Hepatocyte (in vitro differentiated cells): ENCODE data around the gene MRNIP. TPM values are rescaled to one million over a fixed set of nuclear protein-coding genes. Genes with fewer than 3 reads are reported as not detected.

Experiments used
- DNase-seq: peaks from one replicate; pipeline ENCODE4 v3.0.0-alpha.2; 2016; ENCODE audit warnings: low spot score
- H2AFZ ChIP-seq: fragments of 200-600 bp; sonication (generic); 2 replicates; pipeline ENCODE4 v1.6.0; 2016; ENCODE audit warnings: antibody characterized with exemption, mild to moderate bottlenecking
- H3K27ac ChIP-seq: fragments of 200-600 bp; sonication (generic); 2 replicates; pipeline ENCODE4 v1.5.1; 2016; ENCODE audit warnings: mild to moderate bottlenecking
- H3K27me3 ChIP-seq: fragments of 200-600 bp; sonication (generic); 2 replicates; pipeline ENCODE4 v1.6.1; 2016
- H3K36me3 ChIP-seq: fragments of 200-600 bp; sonication (generic); replicated peaks from 2 replicates; pipeline ENCODE4 v1.5.1; 2016; ENCODE audit warnings: low read depth; ENCODE audit not compliant: insufficient read depth
- H3K4me1 ChIP-seq: fragments of 200-600 bp; sonication (generic); 2 replicates; pipeline ENCODE4 v1.5.1; 2016; ENCODE audit warnings: mild to moderate bottlenecking, moderate library complexity; ENCODE audit not compliant: insufficient read depth
- H3K4me2 ChIP-seq: fragments of 200-600 bp; sonication (generic); 2 replicates; pipeline ENCODE4 v1.6.0; 2016
- H3K4me3 ChIP-seq: fragments of 200-600 bp; sonication (generic); 2 replicates; pipeline ENCODE4 v1.5.1; 2016; ENCODE audit warnings: mild to moderate bottlenecking
- H3K79me2 ChIP-seq: fragments of 200-600 bp; sonication (generic); 2 replicates; pipeline ENCODE4 v1.6.0; 2017; ENCODE audit warnings: mild to moderate bottlenecking
- H3K9me2 ChIP-seq: fragments of 200-600 bp; sonication (generic); replicated peaks from 2 replicates; pipeline ENCODE4 v1.6.0; 2017; ENCODE audit warnings: mild to moderate bottlenecking; ENCODE audit not compliant: insufficient read depth
- H3K9me3 ChIP-seq: fragments of 200-600 bp; sonication (generic); 2 replicates; pipeline ENCODE4 v1.5.1; 2016; ENCODE audit warnings: low read depth, mild to moderate bottlenecking
- H4K20me1 ChIP-seq: fragments of 200-600 bp; sonication (generic); 2 replicates; pipeline ENCODE4 v1.6.0; 2016; ENCODE audit warnings: mild to moderate bottlenecking; ENCODE audit not compliant: insufficient read depth, poor library complexity, severe bottlenecking
- EZH2 ChIP-seq: fragments of 200-600 bp; sonication (generic); IDR thresholded peaks from 2 replicates; pipeline ENCODE4 v1.6.1; 2016; ENCODE audit warnings: antibody characterized with exemption, mild to moderate bottlenecking, borderline replicate concordance
- EZH2phosphoT487 ChIP-seq: fragments of 200-600 bp; sonication (generic); IDR thresholded peaks from one replicate; pipeline ENCODE4 v1.6.1; 2018; ENCODE audit warnings: antibody characterized with exemption, mild to moderate bottlenecking, low read depth, moderate library complexity; ENCODE audit not compliant: unreplicated experiment, severe bottlenecking
- WGBS: methylation state at CpG from one replicate; pipeline ENCODE4 v1.1.6; 2016; ENCODE audit warnings: low lambda C conversion rate; ENCODE audit errors: missing lambda C conversion rate; 5-methylcytosine and 5-hydroxymethylcytosine counted together
- polyA plus RNA-seq: library from polyadenylated mRNA; unstranded; fragments of >200 nt; fragmentation: Nextera tagmentation; extraction: Ambion mirVana; gene quantifications from 2 replicates; pipeline ENCODE4 v1.2.1, GENCODE V29; 2016
- total RNA-seq: library from RNA; depleted of rRNA; stranded (reverse); fragments of >200 nt; gene quantifications from 2 replicates; pipeline ENCODE4 v1.2.3, GENCODE V29; 2014
- TF ChIP-seq, protein P1 (sequence below): fragments of 200-600 bp; sonication (generic); IDR thresholded peaks from 2 replicates; pipeline ENCODE4 v1.5.1; 2016; ENCODE audit warnings: antibody characterized with exemption, mild to moderate bottlenecking; ENCODE audit not compliant: poor library complexity

The MRNIP gene
- total and polyA plus RNA-seq, 2 experiments from 2014 or later, result 21.2 to 28.5 TPM

DNA sequence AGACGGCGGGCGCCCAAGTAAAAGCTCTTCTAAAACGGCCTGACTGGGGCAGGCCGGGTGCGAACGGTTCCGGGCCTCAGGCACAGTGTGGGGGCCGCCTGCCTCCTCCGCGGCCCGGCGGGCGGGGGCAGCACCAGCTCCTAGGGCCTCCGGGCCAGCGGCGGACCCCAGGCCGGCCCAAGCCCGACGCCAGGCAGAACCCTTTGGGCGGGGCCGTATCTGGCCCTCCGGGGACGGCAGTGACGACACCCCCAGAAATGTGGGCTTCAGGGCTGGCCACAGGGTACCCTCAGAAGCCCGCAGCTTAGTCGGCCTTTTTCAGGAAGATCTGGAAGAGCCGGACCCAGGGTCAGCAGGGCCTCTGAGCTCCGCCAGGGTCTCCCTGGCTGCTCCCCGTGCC, 60.9 kb downstream of the MRNIP start:
- H3K27me3 ChIP-seq, result no peaks in the 10 kb centered on the region
- H3K4me2 ChIP-seq, result no peak overlapping the region
- 97% methylated on average over 29 of the region's 30 CpGs for WGBS
- no peak for TF ChIP-seq EZH2
- TF ChIP-seq, protein P1, sequence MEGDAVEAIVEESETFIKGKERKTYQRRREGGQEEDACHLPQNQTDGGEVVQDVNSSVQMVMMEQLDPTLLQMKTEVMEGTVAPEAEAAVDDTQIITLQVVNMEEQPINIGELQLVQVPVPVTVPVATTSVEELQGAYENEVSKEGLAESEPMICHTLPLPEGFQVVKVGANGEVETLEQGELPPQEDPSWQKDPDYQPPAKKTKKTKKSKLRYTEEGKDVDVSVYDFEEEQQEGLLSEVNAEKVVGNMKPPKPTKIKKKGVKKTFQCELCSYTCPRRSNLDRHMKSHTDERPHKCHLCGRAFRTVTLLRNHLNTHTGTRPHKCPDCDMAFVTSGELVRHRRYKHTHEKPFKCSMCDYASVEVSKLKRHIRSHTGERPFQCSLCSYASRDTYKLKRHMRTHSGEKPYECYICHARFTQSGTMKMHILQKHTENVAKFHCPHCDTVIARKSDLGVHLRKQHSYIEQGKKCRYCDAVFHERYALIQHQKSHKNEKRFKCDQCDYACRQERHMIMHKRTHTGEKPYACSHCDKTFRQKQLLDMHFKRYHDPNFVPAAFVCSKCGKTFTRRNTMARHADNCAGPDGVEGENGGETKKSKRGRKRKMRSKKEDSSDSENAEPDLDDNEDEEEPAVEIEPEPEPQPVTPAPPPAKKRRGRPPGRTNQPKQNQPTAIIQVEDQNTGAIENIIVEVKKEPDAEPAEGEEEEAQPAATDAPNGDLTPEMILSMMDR, result no peak
- TF ChIP-seq EZH2phosphoT487, result no peak
- H3K36me3 ChIP-seq, result no peaks in the 10 kb centered on the region
- H3K9me3 ChIP-seq, result no peaks in the 10 kb centered on the region
- H3K4me1 ChIP-seq, result peaks cover 11% of the 10 kb centered on the region
- H3K27ac ChIP-seq, result no peak overlapping the region
- H3K4me3 ChIP-seq, result no peak overlapping the region
- peaks cover 8% of the 10 kb centered on the region for H3K79me2 ChIP-seq
- no peaks in the 10 kb centered on the region for H3K9me2 ChIP-seq
- peaks cover 18% of the 10 kb centered on the region for H4K20me1 ChIP-seq
- no peak overlapping the region for H2AFZ ChIP-seq
- DNase-seq, result no peak

GRCh38 chr5:179796877-179797608, 61.6 kb downstream of the MRNIP start:
- WGBS, result 91% methylated on average over 20 of the region's 21 CpGs
- TF ChIP-seq, protein P1, result no peak
- TF ChIP-seq EZH2 (no peak), EZH2phosphoT487 (no peak)
- peak overlapping the region; percentile 94 for H3K27ac ChIP-seq
- H3K4me2 ChIP-seq, result peak overlapping the region; percentile 99
- H3K27me3 ChIP-seq, result no peaks in the 10 kb centered on the region
- H3K9me3 ChIP-seq, result no peaks in the 10 kb centered on the region
- H3K9me2 ChIP-seq, result no peaks in the 10 kb centered on the region
- peak overlapping the region; percentile 50 for H3K4me3 ChIP-seq
- H3K36me3 ChIP-seq, result no peaks in the 10 kb centered on the region
- no peak for DNase-seq
- H2AFZ ChIP-seq, result no peak overlapping the region
- H4K20me1 ChIP-seq, result peaks cover 12% of the 10 kb centered on the region
- peaks cover 1% of the 10 kb centered on the region for H3K79me2 ChIP-seq
- H3K4me1 ChIP-seq, result peaks cover 10% of the 10 kb centered on the region

DNA sequence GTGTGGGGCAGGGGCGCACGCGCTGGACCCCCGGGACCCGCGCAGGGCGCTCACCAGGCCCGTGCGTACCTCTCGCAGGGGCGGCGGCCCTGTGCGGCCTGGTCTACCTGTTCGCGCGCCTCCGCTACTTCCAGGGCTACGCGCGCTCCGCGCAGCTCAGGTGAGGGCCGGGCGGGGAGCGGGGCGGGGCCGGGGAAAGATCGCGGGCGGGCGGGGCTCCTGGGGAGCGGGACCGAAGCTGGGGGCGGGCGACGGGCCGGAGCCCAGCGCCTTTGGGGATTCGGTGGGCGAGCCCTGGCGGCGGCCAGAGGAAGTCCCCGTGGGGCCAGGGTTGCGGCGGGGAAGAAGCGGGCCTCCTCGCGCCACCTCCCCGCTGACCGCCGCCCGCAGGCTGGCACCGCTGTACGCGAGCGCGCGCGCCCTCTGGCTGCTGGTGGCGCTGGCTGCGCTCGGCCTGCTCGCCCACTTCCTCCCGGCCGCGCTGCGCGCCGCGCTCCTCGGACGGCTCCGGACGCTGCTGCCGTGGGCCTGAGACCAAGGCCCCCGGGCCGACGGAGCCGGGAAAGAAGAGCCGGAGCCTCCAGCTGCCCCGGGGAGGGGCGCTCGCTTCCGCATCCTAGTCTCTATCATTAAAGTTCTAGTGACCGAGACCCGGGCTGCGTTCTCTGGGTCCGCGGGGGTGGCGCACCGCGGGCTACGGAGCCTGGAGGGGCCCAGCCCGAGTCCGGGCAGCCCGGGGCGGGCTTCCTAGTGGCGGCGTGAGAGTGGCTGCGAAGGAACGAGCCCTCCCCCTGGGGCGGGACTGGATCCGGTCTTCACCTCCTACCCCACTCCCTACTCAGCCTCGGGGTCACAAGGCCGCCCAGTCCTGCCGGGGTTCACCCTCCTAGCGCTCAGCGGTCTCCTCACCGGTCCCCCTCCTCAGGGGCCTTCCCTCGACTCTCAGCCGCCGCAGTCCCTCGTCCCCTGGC, 62.5 kb downstream of the MRNIP start:
- Histone ChIP-seq H3K27me3 (no peaks in the 10 kb centered on the region), H3K79me2 (no peaks in the 10 kb centered on the region), H3K27ac (peak overlapping the region; percentile 94), H3K4me3 (peak overlapping the region; percentile 50), H3K4me2 (peak overlapping the region; percentile 99), H4K20me1 (peaks cover 6% of the 10 kb centered on the region), H3K9me3 (no peaks in the 10 kb centered on the region), H3K36me3 (no peaks in the 10 kb centered on the region), H3K4me1 (peaks cover 10% of the 10 kb centered on the region), H2AFZ (peak overlapping the region; percentile 84), H3K9me2 (no peaks in the 10 kb centered on the region)
- DNase-seq, result peak; percentile 94
- no peak for TF ChIP-seq EZH2
- TF ChIP-seq EZH2phosphoT487, result no peak
- TF ChIP-seq, protein P1, result peak; percentile 62
- 3% methylated on average over 50 of the region's 113 CpGs for WGBS
